ENCODE results near the gene MAVS.

Gene MAVS

GRCh38 chr20:3916364-3916763 is 69.7 kb downstream of the MAVS start:
- DNase-seq = no peak

- DNase-seq = no peak
Measured at GRCh38 chr20:3919352-3919751, 72.7 kb downstream of the MAVS start.

GRCh38 chr20:3922223-3922982 is 75.8 kb downstream of the MAVS start:
- no peak for DNase-seq

- no peak for DNase-seq
Measured at GRCh38 chr20:3922983-3923339, 76.3 kb downstream of the MAVS start.

- no peak for DNase-seq
Measured at GRCh38 chr20:3923818-3924217, 77.2 kb downstream of the MAVS start.

GRCh38 chr20:3924304-3925112 is 77.9 kb downstream of the MAVS start:
- DNase-seq = no peak

- DNase-seq = no peak
Measured at GRCh38 chr20:3925113-3925695, 78.6 kb downstream of the MAVS start.

Measured in activated T-cell treated with anti-CD3 and anti-CD28 coated beads, Interleukin-2, amount 50 U/mL, for 1 hour (primary cell).